ENCODE results near the gene MOB3B.

GRCh38 chr9:27292659-27293405 lies 236.8 kb downstream of the MOB3B start:
- TF ChIP-seq CTCF (IDR thresholded peaks at IDR 0.05) = no peak
- TF ChIP-seq POLR2A (IDR thresholded peaks at IDR 0.05) = no peak
